Smooth muscle cell (in vitro differentiated cells): ENCODE results near the gene MFSD11. TPM values are rescaled to one million over a fixed set of nuclear protein-coding genes. Genes with fewer than 3 reads are reported as not detected.
A peak's percentile ranks its signal among the peaks of the same experiment; 100 is the strongest.

Experiments
- DNase-seq: peaks from one replicate; lab custom pipeline; 2025; ENCODE audit not compliant: unreplicated experiment; lab: John Stamatoyannopoulos, UW
- H2AFZ ChIP-seq: fragments of 200-600 bp; sonication (generic); 2 replicates; pipeline ENCODE4 v1.6.0; 2016; ENCODE audit warnings: antibody characterized with exemption, low read depth, mild to moderate bottlenecking
- H3F3A ChIP-seq: fragments of 200-600 bp; sonication (generic); 2 replicates; pipeline ENCODE4 v1.6.0; 2017; ENCODE audit warnings: antibody characterized with exemption, low read depth
- H3K27ac ChIP-seq: fragments of 200-600 bp; sonication (generic); 2 replicates; pipeline ENCODE4 v1.5.1; 2016; ENCODE audit warnings: low read depth, mild to moderate bottlenecking
- H3K27me3 ChIP-seq: fragments of 200-600 bp; sonication (generic); 2 replicates; pipeline ENCODE4 v1.6.1; 2016; ENCODE audit warnings: low read depth, mild to moderate bottlenecking
- H3K36me3 ChIP-seq: fragments of 200-600 bp; sonication (generic); 2 replicates; pipeline ENCODE4 v1.5.1; 2016; ENCODE audit warnings: low read depth
- H3K4me1 ChIP-seq: fragments of 200-600 bp; sonication (generic); 2 replicates; pipeline ENCODE4 v1.5.1; 2016; ENCODE audit warnings: low read depth
- H3K4me2 ChIP-seq: fragments of 200-600 bp; sonication (generic); 2 replicates; pipeline ENCODE4 v1.6.0; 2016; ENCODE audit warnings: mild to moderate bottlenecking
- H3K4me3 ChIP-seq: fragments of 200-600 bp; sonication (generic); 2 replicates; pipeline ENCODE4 v1.5.1; 2016; ENCODE audit warnings: mild to moderate bottlenecking
- H3K79me2 ChIP-seq: fragments of 200-600 bp; sonication (generic); 2 replicates; pipeline ENCODE4 v1.6.0; 2016; ENCODE audit warnings: low read depth, mild to moderate bottlenecking
- H3K9ac ChIP-seq: fragments of 200-600 bp; sonication (generic); 2 replicates; pipeline ENCODE4 v1.6.0; 2016; ENCODE audit warnings: low read depth
- H3K9me3 ChIP-seq: fragments of 200-600 bp; sonication (generic); replicated peaks from 2 replicates; pipeline ENCODE4 v1.5.1; 2016; ENCODE audit warnings: low read depth
- H4K20me1 ChIP-seq: fragments of 200-600 bp; sonication (generic); 2 replicates; pipeline ENCODE4 v1.6.0; 2016; ENCODE audit warnings: low read depth
- WGBS: methylation state at CpG from one replicate; pipeline ENCODE4 v1.1.7; 2016; ENCODE audit warnings: low lambda C conversion rate; 5-methylcytosine and 5-hydroxymethylcytosine counted together
- microRNA counts: library from miRNA; unstranded; fragments of <30 nt; microRNA quantifications from one replicate; lab custom pipeline; 2016
- microRNA-seq: library from miRNA; unstranded; fragments of <30 nt; microRNA quantifications from one replicate; pipeline ENCODE4, GENCODE V29; 2016; ENCODE audit warnings: borderline number of aligned reads
- polyA plus RNA-seq: library from polyadenylated mRNA; unstranded; fragments of >200 nt; fragmentation: Nextera tagmentation; extraction: Ambion mirVana; gene quantifications from 2 replicates; pipeline ENCODE4 v1.2.1, GENCODE V29; 2016
- small RNA-seq: library from RNA; depleted of rRNA; stranded (forward); fragments of <200 nt; gene quantifications from one replicate; pipeline ENCODE3, GENCODE V24; 2014
- total RNA-seq: library from RNA; depleted of rRNA; stranded (reverse); fragments of >200 nt; gene quantifications from 2 replicates; pipeline ENCODE4 v1.2.3, GENCODE V29; 2014
- TF ChIP-seq, protein P1 (sequence below): fragments of 200-600 bp; sonication (generic); IDR thresholded peaks from 2 replicates; pipeline ENCODE4 v1.5.1; 2017; ENCODE audit warnings: borderline replicate concordance, mild to moderate bottlenecking, antibody characterized with exemption; ENCODE audit not compliant: insufficient read depth, poor library complexity, severe bottlenecking

Gene MFSD11
- total and polyA plus RNA-seq, 2 experiments from 2014 or later = 28.1 to 56.6 TPM

DNA sequence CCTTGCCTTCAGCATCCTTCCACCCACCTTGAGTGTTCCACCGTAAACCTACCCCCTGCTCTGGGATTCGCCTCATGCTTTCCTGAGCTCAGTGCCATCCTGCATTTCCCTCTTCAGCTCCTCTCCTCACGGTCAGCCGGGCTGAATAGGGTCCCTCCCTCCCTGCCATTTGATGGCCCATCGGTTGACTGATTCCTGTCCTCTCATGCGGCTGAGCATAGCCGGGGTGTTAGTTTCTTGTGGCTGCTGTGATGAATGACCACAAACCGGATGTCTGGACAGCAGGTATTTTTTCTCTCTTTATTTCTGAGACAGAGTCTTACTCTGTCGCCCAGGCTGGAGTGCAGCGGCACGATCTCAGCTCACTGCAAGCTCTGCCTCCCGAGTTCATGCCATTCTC lies 86.2 kb downstream of the MFSD11 start:
- Histone ChIP-seq H3K4me3 (no peak overlapping the region), H4K20me1 (no peaks in the 10 kb centered on the region), H3K79me2 (no peaks in the 10 kb centered on the region), H3F3A (no peaks in the 10 kb centered on the region), H3K9ac (no peak overlapping the region), H3K27ac (no peak overlapping the region), H2AFZ (no peak overlapping the region), H3K4me2 (no peak overlapping the region), H3K36me3 (no peaks in the 10 kb centered on the region), H3K9me3 (no peaks in the 10 kb centered on the region), H3K27me3 (peaks cover 5% of the 10 kb centered on the region), H3K4me1 (no peaks in the 10 kb centered on the region)
- TF ChIP-seq, protein P1, sequence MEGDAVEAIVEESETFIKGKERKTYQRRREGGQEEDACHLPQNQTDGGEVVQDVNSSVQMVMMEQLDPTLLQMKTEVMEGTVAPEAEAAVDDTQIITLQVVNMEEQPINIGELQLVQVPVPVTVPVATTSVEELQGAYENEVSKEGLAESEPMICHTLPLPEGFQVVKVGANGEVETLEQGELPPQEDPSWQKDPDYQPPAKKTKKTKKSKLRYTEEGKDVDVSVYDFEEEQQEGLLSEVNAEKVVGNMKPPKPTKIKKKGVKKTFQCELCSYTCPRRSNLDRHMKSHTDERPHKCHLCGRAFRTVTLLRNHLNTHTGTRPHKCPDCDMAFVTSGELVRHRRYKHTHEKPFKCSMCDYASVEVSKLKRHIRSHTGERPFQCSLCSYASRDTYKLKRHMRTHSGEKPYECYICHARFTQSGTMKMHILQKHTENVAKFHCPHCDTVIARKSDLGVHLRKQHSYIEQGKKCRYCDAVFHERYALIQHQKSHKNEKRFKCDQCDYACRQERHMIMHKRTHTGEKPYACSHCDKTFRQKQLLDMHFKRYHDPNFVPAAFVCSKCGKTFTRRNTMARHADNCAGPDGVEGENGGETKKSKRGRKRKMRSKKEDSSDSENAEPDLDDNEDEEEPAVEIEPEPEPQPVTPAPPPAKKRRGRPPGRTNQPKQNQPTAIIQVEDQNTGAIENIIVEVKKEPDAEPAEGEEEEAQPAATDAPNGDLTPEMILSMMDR = no peak
- WGBS = 92% methylated on average over 12 of the region's 12 CpGs
- DNase-seq = no peak

DNA sequence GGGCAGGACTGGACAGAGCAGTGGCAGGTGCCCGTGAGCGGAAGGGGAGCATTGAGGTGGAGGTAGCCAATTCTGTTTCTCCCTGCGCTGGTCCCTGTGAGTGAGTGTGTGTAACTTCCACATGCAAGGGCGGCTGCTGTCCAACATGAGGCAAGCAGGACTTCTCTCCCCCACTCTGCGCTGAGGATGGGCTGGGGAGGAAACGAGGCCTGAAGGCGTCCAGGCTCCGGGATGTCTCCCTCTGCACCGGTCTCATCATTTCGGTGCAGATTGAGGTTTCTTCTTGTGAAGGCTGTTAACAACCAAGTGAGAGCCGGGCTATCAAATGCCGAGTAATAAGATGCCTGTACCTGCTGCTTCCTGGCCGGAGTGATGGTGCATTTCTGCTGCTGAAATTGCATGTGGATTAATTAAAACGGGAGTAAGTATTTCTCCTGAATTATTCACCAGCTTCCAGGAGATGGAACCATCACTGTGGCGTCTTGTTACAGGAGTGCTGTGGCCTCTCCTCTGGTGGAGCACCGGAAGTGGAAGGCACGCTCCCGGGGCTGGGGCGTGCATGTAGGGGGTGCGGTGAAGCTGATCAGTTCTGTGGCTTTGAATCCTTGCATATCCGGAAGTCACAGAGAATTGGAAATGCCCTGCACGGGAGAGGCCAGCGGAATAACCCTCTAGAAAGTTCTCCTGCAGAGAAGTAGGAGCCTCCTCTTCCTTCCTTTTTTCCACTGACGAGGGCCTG lies 88.6 kb downstream of the MFSD11 start:
- Histone ChIP-seq H3K9ac (no peak overlapping the region), H3K9me3 (no peaks in the 10 kb centered on the region), H4K20me1 (no peaks in the 10 kb centered on the region), H3K36me3 (no peaks in the 10 kb centered on the region), H3K4me3 (no peak overlapping the region), H3K4me1 (no peaks in the 10 kb centered on the region), H3K4me2 (no peak overlapping the region), H3K27ac (no peak overlapping the region), H3K27me3 (no peaks in the 10 kb centered on the region), H2AFZ (no peak overlapping the region), H3F3A (no peaks in the 10 kb centered on the region), H3K79me2 (no peaks in the 10 kb centered on the region)
- TF ChIP-seq, protein P1 = no peak
- 84% methylated on average over 24 of the region's 24 CpGs for WGBS
- no peak for DNase-seq

DNA sequence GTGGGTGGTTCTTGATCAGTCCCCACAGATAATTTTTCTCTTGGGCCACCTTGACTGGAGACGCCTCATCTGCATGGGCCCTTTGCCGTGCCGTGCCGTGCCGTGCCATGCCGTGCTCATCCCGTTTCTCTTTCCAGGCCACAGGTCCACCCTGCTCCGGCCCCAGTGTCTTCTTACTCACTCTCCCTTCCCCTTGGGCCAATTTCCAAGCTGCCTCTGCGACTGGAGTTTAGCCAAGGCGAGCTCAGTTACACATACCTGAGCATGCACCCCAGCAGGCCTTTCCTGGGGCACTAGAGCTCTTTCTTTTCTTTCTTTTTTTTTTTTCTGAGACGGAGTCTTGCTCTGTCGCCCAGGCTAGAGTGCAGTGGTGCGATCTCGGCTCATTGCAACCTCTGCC lies 89.8 kb downstream of the MFSD11 start:
- Histone ChIP-seq H3K4me3 (no peak overlapping the region), H4K20me1 (no peaks in the 10 kb centered on the region), H3K4me2 (no peak overlapping the region), H3K9me3 (no peaks in the 10 kb centered on the region), H3K27ac (no peak overlapping the region), H3K27me3 (no peaks in the 10 kb centered on the region), H3F3A (no peaks in the 10 kb centered on the region), H2AFZ (no peak overlapping the region), H3K4me1 (no peaks in the 10 kb centered on the region), H3K36me3 (no peaks in the 10 kb centered on the region), H3K79me2 (no peaks in the 10 kb centered on the region), H3K9ac (no peak overlapping the region)
- TF ChIP-seq, protein P1 = no peak
- 90% methylated on average over 14 of the region's 14 CpGs for WGBS
- no peak for DNase-seq

MicroRNA genes within 50 kb of the gene (microRNA counts, 767-probe panel; counts per million panel counts)
- 183 counts per million for microRNA hsa-miR-636 (lab: Ali Mortazavi, UCI)

Small RNA genes lying within 50 kb of the gene (microRNA-seq; reads per million reads assigned to microRNA genes)
- not detected for gene MIR636

Small RNA genes lying within 50 kb of the gene (small RNA-seq; reads per million reads assigned to genes)
- 0.63 reads per million, percentile 22 among the genes with 10 or more reads in this experiment for gene AC005837.3
- gene RF02271 = not detected
- not detected for gene RNU6-97P
- gene RNY4P36 = 0.13 reads per million

Other genes with a start within 250 kb of the MFSD11 start
- 4.9 and 12.2 TPM in 2 replicates for gene RHBDF2, start 236.7 kb upstream of the MFSD11 start, total RNA-seq
- 20.5 and 25.4 TPM in 2 replicates for gene RHBDF2, start 236.7 kb upstream of the MFSD11 start, polyA plus RNA-seq
- 4.9 and 13.9 TPM in 2 replicates for gene CYGB, start 200.4 kb upstream of the MFSD11 start, total RNA-seq
- 20.5 and 22.2 TPM in 2 replicates for gene CYGB, start 200.4 kb upstream of the MFSD11 start, polyA plus RNA-seq
- gene PRCD, start 198.1 kb upstream of the MFSD11 start, total RNA-seq = 0.31 and 1.4 TPM in 2 replicates
- 5.0 and 5.8 TPM in 2 replicates for gene PRCD, start 198.1 kb upstream of the MFSD11 start, polyA plus RNA-seq
- gene ST6GALNAC2, start 152.3 kb upstream of the MFSD11 start, total RNA-seq = 6.9 and 9.9 TPM in 2 replicates
- 1.2 and 13.2 TPM in 2 replicates for gene ST6GALNAC2, start 152.3 kb upstream of the MFSD11 start, polyA plus RNA-seq
- not detected in 2 replicates for gene ST6GALNAC1, start 94.4 kb upstream of the MFSD11 start, total RNA-seq
- not detected in 2 replicates for gene ST6GALNAC1, start 94.4 kb upstream of the MFSD11 start, polyA plus RNA-seq
- 131 and 134 TPM in 2 replicates for gene MXRA7, start 27.2 kb upstream of the MFSD11 start, total RNA-seq
- 157 and 158 TPM in 2 replicates for gene MXRA7, start 27.2 kb upstream of the MFSD11 start, polyA plus RNA-seq
- gene JMJD6, start 11.5 kb upstream of the MFSD11 start, total RNA-seq = 32.0 and 32.7 TPM in 2 replicates
- gene JMJD6, start 11.5 kb upstream of the MFSD11 start, polyA plus RNA-seq = 52.3 and 54.7 TPM in 2 replicates
- gene METTL23, start 11.3 kb upstream of the MFSD11 start, total RNA-seq = 28.2 and 32.5 TPM in 2 replicates
- gene METTL23, start 11.3 kb upstream of the MFSD11 start, polyA plus RNA-seq = 46.2 and 47.1 TPM in 2 replicates
- 166 and 182 TPM in 2 replicates for gene SRSF2, start 788 bp upstream of the MFSD11 start, total RNA-seq
- gene SRSF2, start 788 bp upstream of the MFSD11 start, polyA plus RNA-seq = 109 and 110 TPM in 2 replicates
- 0.27 and 7.6 TPM in 2 replicates for gene MGAT5B, start 130.3 kb downstream of the MFSD11 start, total RNA-seq
- gene MGAT5B, start 130.3 kb downstream of the MFSD11 start, polyA plus RNA-seq = 0.78 and 3.3 TPM in 2 replicates